ENCODE measurements around the gene HSP90AA1. TPM values are rescaled to one million over a fixed set of nuclear protein-coding genes. Genes with fewer than 3 reads are reported as not detected.

HSP90AA1 gene
- total RNA-seq, 2 experiments from 2014 or later, result 1,101 to 1,115 TPM

GRCh38 chr14:102063808-102064429, 22.9 kb downstream of the HSP90AA1 start:
- Mint-ChIP-seq H3K27ac (no peak overlapping the region), H3K4me3 (no peak overlapping the region), H3K36me3 (ENCODE audit: low read depth) (no peaks in the 10 kb centered on the region), H3K27me3 (no peaks in the 10 kb centered on the region), H3K4me1 (ENCODE audit: low read depth) (peaks cover 6% of the 10 kb centered on the region), H3K9me3 (no peaks in the 10 kb centered on the region)
- intact Hi-C loops (cut with micrococcal nuclease), result loop anchor here (5.0 kb wide), 1 partner anchor 33 kb away; no protein-coding TSS in a partner anchor
- ChIA-PET CTCF (interaction anchor here (1.0 to 3.8 kb wide), 2 partner anchors 15 to 33 kb away, joined by 3 to 38 read pairs; no protein-coding TSS in a partner anchor), POLR2A (no interaction called here)
- no peak for ATAC-seq
- TF ChIP-seq CTCF (IDR thresholded peaks at IDR 0.05), result no peak
- DNase-seq, result no peak

GRCh38 chr14:102063109-102063807, 23.6 kb downstream of the HSP90AA1 start:
- H3K9me3 Mint-ChIP-seq, result no peaks in the 10 kb centered on the region
- H3K27ac Mint-ChIP-seq, result no peak overlapping the region
- H3K4me1 Mint-ChIP-seq (ENCODE audit: low read depth), result peaks cover 7% of the 10 kb centered on the region
- no peaks in the 10 kb centered on the region for H3K36me3 Mint-ChIP-seq (ENCODE audit: low read depth)
- peak; percentile 81 for DNase-seq
- no peaks in the 10 kb centered on the region for H3K27me3 Mint-ChIP-seq
- no peak overlapping the region for H3K4me3 Mint-ChIP-seq
- ChIA-PET CTCF (interaction anchor here (1.0 to 3.8 kb wide), 4 partner anchors 15 to 251 kb away, joined by 3 to 38 read pairs (median 8); no protein-coding TSS in a partner anchor), POLR2A (interaction anchor here (1.3 to 1.4 kb wide), 2 partner anchors 11 to 97 kb away, joined by 4 read pairs; no protein-coding TSS in a partner anchor)
- TF ChIP-seq CTCF (IDR thresholded peaks at IDR 0.05), result peak; percentile 24
- peak; percentile 90 for ATAC-seq
- intact Hi-C loops (cut with micrococcal nuclease), result loop anchor here (5.0 kb wide), 1 partner anchor 34 kb away; no protein-coding TSS in a partner anchor

GRCh38 chr14:102058961-102059360, 27.9 kb downstream of the HSP90AA1 start:
- no peak for TF ChIP-seq CTCF (IDR thresholded peaks at IDR 0.05)
- CTCF ChIA-PET, result interaction anchor here (1.8 kb wide), 1 partner anchor 38 kb away, joined by 7 read pairs; no protein-coding TSS in a partner anchor
- POLR2A ChIA-PET, result interaction anchor here (1.3 kb wide), 1 partner anchor 27 kb away, joined by 4 read pairs; no protein-coding TSS in a partner anchor
- H3K4me3 Mint-ChIP-seq, result no peak overlapping the region
- intact Hi-C loops (cut with micrococcal nuclease), result no loop called here
- no peak for DNase-seq
- peaks cover 15% of the 10 kb centered on the region for H3K4me1 Mint-ChIP-seq (ENCODE audit: low read depth)
- H3K9me3 Mint-ChIP-seq, result no peaks in the 10 kb centered on the region
- ATAC-seq, result no peak
- no peaks in the 10 kb centered on the region for H3K27me3 Mint-ChIP-seq
- H3K36me3 Mint-ChIP-seq (ENCODE audit: low read depth), result no peaks in the 10 kb centered on the region
- no peak overlapping the region for H3K27ac Mint-ChIP-seq

- intact Hi-C loops (cut with micrococcal nuclease), result no loop called here
- ChIA-PET POLR2A (interaction anchor here (1.1 to 1.3 kb wide), 2 partner anchors 28 to 39 kb away, joined by 3 to 4 read pairs; no protein-coding TSS in a partner anchor), CTCF (interaction anchor here (1.8 kb wide), 1 partner anchor 39 kb away, joined by 7 read pairs; no protein-coding TSS in a partner anchor)
- Mint-ChIP-seq H3K36me3 (ENCODE audit: low read depth) (peaks cover 3% of the 10 kb centered on the region), H3K9me3 (no peaks in the 10 kb centered on the region), H3K4me1 (ENCODE audit: low read depth) (peaks cover 15% of the 10 kb centered on the region), H3K4me3 (no peak overlapping the region), H3K27ac (no peak overlapping the region), H3K27me3 (no peaks in the 10 kb centered on the region)
- no peak for ATAC-seq
- no peak for DNase-seq
- no peak for TF ChIP-seq CTCF (IDR thresholded peaks at IDR 0.05)
Measured at GRCh38 chr14:102058146-102058545, 28.7 kb downstream of the HSP90AA1 start.

All from activated CD8-positive, alpha-beta T cell treated with anti-CD3 and anti-CD28 coated beads for 36 hours (primary cell).